SW 1271 (cell line): Measurements from ENCODE around the gene RALBP1.

Source experiments
- DNase-seq, 2 experiments: peaks; one replicate each; lab custom pipeline; 2025; lab: John Stamatoyannopoulos, UW

The RALBP1 gene

GRCh38 chr18:9547782-9548181 is 72.5 kb downstream of the RALBP1 start:
- DNase-seq: no peak

- no peak for DNase-seq
Observed at GRCh38 chr18:9549405-9549804, 74.1 kb downstream of the RALBP1 start.

GRCh38 chr18:9550429-9550828 is 75.1 kb downstream of the RALBP1 start:
- no peak for DNase-seq

GRCh38 chr18:9552191-9552590 is 76.9 kb downstream of the RALBP1 start:
- DNase-seq: no peak

- DNase-seq: no peak
Observed at GRCh38 chr18:9552616-9553015, 77.3 kb downstream of the RALBP1 start.

- DNase-seq: no peak
Observed at GRCh38 chr18:9557250-9557943, 82.1 kb downstream of the RALBP1 start.

GRCh38 chr18:9558387-9559064 is 83.2 kb downstream of the RALBP1 start:
- no peak for DNase-seq

GRCh38 chr18:9559253-9559652 is 83.9 kb downstream of the RALBP1 start:
- no peak for DNase-seq

GRCh38 chr18:9561759-9562158 is 86.4 kb downstream of the RALBP1 start:
- DNase-seq: no peak

GRCh38 chr18:9562584-9562983 is 87.3 kb downstream of the RALBP1 start:
- DNase-seq: no peak

- no peak for DNase-seq
Observed at GRCh38 chr18:9563331-9563730, 88.0 kb downstream of the RALBP1 start.

- DNase-seq: no peak
Observed at GRCh38 chr18:9565407-9565806, 90.1 kb downstream of the RALBP1 start.

- no peak for DNase-seq
Observed at GRCh38 chr18:9568186-9568585, 92.9 kb downstream of the RALBP1 start.

- no peak for DNase-seq
Observed at GRCh38 chr18:9569178-9569577, 93.9 kb downstream of the RALBP1 start.

GRCh38 chr18:9570255-9570654 is 94.9 kb downstream of the RALBP1 start:
- no peak for DNase-seq

GRCh38 chr18:9571546-9571945 is 96.2 kb downstream of the RALBP1 start:
- DNase-seq: no peak

- DNase-seq: no peak
Observed at GRCh38 chr18:9574473-9575115, 99.3 kb downstream of the RALBP1 start.

GRCh38 chr18:9575558-9575957 is 100.2 kb downstream of the RALBP1 start:
- peak; percentile 47 to 84 for DNase-seq

- no peak for DNase-seq
Observed at GRCh38 chr18:9577361-9577760, 102.0 kb downstream of the RALBP1 start.

GRCh38 chr18:9578306-9578705 is 103.0 kb downstream of the RALBP1 start:
- no peak for DNase-seq

- DNase-seq: no peak
Observed at GRCh38 chr18:9581667-9582066, 106.4 kb downstream of the RALBP1 start.

GRCh38 chr18:9586814-9587213 is 111.5 kb downstream of the RALBP1 start:
- DNase-seq: no peak
